HG03342 (cell line): ENCODE data around the gene LAMC2.

ENCODE experiments used
- ATAC-seq: cut with Tn5 transposase; IDR thresholded peaks from one replicate; pipeline ENCODE4 v1.9.1; 2021; ENCODE audit warnings: mild to moderate bottlenecking, moderate library complexity; ENCODE audit not compliant: unreplicated experiment

Gene LAMC2

DNA sequence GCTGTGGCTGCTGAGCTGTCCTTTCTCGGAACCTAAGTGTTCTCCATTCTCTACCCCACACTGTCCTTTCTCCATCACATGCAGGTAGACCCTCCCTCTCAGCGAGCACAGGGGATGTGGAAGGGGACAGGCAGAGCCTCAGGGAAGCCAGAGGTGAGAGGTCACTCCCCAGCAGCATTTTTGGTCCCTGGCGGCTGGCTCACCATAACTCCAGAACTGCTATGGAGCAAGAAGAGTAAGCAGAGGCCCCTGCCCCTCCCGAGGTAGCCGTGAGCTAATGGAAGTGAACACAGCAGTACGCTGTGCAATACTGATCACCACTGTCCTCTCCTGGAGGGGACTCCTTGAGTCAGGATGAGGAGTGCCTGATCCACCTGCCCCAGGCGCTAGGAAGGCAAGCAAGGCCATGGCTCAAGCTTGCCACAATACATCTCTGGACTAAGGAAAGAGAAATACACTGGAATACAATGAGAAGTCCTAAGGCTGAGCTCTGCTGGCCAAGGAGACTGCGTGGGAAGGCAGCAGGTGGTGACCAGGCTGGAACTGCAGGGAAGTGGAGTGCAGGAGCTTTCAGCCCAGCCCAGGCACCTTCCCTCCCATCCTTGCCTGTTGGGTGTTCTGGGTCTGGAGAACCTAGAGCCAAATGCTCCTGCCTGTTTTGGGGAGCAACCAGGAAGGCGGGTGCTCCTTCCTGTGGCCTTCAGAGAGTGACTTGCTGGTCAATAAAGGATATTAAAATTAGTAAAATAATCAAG lies 96.2 kb downstream of the LAMC2 start:
- no peak for ATAC-seq

DNA sequence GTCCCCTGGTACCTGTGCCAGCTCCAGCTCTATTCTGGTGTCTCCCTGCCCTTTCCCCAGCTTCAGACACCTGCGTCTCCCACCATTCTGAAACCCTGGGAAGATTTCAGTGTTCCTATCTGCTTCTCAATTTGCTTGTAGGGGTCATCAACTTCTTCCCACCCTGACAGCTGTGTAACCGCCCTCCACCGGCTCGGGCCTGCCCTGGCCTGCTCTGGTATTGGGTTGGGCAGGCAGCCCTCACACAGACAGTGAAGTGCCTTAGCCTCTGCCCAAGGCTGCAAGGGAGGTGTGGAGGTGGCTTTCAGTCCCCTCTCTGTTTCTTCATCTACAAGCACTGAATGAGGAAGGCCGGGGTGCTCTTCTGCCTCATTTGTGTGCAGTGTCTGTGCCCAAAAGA lies 97.2 kb downstream of the LAMC2 start:
- no peak for ATAC-seq

DNA sequence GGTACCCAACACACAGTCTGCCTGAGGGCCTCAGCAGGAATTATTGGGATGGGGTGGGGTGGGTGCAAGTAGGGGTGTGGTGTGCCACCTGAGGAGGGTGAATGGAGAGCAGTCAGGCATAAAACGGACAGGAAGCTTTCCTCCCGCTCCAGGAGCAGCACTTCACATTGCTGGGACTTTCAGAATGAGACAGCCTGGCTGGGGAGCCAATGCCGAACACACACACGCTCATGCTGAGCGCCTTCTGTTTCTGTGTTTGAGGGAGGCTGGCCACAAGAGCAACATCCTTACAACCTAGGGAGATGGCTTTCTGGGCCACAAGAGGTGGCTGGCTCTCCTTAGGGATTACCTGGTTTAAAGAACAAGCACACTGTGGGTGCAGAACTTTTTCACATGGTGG lies 98.0 kb downstream of the LAMC2 start:
- ATAC-seq: no peak

DNA sequence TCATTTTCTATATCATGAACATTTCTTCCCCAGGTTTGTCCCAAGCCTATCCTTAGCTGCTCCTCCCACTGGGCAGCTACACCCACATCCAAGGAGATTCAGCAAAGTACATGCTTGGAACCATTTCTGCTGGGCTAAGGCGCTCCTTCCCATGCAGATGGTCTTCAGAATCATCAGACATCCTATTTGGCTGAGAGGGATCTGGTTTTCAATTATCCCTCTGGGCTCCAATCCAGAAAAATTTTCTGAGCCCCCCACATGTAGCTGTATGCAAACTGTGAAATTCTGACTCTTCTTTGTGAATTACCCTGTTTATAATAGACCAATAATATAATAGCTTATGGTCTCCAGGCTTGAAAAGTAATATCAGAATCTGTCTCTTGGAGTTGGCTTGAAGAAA lies 99.2 kb downstream of the LAMC2 start:
- ATAC-seq: no peak

DNA sequence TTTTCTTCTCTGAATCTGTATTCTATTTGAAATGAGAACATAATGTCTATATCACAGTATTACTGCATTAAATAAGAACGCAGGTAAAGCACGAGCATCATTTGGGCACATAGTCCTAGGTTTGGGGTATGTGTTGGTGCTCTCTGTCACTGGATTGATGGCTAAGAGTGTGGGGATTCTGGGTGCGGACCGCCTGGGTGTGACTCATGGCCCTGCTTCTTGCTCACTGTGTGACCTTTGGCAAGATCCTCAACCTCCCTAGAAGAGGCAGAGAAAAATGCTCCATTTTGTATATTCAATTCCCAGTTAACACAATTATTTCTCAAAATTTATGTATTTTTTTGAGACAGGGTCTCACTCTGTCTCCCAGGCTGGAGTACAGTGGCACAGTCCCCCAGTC lies 99.7 kb downstream of the LAMC2 start:
- no peak for ATAC-seq

DNA sequence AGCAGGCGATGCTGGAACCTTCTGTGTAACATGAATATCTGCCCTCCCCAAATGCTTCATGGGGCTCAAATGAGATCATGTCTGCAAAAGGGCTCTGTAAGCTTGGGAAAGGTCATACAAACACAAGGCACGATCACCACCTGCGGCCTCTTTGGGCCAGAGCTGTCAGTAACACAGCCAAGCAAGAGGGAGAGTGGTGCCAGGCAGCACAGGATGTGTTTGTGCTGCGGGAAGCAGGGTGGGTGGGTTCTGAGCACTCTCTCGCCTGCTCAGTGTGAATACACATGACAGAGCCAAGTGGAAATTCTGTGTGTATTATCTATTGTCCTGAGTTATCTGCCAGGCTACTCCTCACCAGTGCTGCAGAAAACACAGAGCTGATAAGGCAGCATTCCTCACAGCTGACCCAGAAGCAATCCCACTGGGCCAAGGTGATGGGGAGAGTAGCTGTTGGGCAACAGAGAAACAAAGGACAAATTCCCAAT lies 101.2 kb downstream of the LAMC2 start:
- ATAC-seq: no peak

DNA sequence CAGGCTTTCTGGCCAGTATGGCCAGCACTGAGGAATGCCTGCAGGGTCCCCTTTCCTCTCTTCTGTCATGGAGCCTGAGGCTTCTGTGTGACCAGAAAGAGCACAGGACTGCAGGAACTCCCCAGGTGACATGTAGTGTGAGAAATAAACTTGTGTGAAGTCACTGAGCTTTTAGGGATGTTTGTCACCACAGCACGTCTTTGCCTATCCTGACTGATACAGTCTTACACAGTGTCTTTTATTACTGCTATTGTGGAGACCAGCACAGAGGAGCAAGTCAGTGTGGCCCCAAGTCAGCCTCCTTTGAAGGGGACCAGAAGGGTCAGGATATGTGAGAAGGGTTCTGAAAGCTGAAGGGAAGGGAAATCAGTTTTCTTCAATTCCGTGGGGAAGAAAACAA lies 102.5 kb downstream of the LAMC2 start:
- ATAC-seq: no peak

DNA sequence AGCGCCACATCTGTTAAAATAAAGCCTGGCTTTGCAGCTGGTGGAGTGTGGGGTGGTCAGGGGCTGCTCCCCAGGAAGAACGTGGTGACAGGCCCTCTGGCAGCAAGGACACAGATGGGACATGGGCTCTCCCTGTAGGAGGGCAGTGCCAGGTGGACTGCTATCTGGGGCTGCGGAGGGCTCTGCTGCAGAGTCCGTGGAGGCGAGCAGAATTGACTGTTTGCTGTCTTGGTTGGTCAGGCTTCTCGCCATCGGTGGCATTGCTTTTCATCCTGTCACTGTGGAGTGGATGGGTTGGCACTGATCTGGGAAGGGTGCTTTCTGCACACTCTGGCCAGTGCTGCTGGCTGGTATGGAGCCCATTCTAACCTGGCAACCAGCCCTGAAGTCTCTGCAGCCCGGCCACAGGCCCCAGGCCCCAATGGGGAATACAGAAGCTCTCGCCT lies 103.0 kb downstream of the LAMC2 start:
- no peak for ATAC-seq

DNA sequence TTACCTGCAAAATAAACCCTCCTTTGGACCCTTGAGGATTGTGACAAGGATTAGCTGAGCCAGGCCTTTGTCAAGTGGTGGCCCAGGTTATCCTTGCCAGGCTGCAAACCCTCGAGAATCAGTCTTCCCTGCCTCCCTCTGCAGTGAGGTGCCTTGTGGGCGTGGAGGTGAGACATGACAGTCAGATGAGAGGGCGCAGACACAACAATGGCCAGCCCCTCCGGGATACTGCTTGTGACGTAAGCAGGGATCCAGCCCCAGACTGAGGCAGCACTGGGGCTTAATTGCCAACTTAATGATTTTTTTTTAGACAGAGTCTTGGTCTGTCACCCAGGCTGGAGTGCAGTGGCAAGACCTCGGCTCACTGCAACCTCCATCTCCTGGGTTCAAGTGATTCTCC lies 104.6 kb downstream of the LAMC2 start:
- no peak for ATAC-seq

DNA sequence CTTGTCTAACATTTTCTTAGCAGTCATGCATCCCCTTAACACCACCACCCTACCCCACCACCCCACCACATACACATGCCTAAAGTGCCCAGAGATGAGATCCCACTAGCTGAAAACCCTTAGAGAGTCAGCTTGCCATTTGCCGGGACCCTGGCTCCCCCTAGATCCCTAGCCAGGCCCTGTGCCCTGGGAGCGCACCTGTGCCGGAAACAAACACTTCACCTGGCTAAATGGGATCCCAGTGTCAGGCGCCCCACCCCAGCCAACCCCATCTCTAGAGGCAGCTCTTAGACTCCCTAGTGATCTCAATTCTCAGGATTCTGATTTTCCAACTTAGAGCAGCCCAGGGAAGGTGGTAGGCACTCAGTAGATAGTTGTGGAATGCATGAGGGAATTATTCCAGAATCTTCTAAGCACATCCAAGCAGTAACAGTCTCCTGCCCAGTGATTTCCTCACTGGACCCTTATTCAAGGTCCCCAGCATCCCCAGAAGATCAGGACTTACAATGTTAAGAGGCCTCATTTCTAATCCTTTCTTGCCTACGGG lies 105.2 kb downstream of the LAMC2 start:
- ATAC-seq: no peak

DNA sequence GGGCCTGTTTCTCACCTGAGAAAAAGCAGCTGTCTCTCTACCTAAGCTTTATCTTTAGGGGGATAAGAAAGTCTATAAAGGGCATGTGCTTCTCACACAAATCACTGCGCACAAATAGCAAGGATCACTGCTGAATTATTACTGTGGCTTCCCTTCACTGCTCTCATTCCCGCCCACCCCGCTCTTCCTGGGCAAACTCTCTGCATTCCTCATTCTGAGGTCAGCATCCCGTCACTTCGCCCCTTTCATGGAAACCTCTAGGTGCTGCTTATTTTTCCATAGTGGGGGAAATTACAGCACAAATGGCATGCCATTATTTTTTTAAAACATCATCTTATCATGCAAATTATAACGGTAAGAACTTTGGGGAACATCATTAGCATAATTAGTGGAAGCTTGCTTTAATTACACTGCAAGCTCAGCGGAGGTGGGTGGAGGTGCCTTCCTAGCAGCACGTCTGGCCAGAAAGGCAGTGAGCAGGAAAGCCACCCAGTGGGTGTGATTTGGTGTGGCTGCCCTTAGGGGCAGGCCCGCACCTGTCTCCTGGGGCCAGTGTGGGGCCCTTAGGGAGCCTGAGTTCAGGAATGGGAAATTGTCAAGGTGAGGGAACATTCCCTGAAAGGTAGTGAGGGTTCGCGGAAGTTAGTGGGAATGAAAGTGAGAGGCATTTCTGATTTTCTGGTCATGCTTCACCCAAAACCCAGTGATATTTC lies 105.9 kb downstream of the LAMC2 start:
- no peak for ATAC-seq

DNA sequence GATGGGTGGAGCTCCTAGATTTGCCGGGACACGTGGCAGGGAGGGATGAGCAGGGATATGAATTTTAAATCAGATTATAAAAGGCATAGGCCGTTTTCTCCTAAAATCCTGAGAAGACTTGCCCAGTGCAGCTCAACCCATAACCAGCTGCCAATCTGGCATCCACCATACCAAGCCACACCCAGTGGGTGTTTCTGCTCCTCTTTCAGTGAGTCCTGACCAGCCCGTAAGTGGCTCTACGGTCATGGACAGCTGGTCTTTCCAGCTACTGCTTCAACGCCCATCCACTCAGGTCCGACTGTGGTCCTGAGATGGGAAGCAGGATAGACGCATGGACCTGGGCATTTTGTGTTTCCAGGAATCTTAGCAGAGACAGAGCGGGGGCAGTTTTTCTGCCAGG lies 107.2 kb downstream of the LAMC2 start:
- no peak for ATAC-seq

DNA sequence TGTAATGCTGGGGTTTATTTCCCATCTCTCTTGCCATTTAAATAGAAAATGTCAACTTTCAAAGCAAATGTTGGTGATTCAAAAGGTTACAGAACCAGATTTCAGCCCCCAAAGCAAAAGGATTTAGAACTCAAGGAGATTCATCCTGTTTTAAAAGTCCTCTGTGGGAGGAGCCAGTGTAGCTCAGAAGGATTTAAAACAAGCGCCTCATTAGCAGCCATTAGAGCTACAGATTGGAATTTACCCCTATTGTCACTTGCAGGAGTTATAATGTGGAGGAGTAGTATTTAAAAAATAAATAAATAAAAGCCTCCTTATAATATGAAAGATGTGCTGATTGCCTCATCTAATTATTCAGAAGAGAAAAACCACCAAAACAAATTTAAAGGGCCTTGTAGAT lies 107.8 kb downstream of the LAMC2 start:
- no peak for ATAC-seq
